GM23338 (cell line): ENCODE results near the gene BICC1. TPM values are rescaled to one million over a fixed set of nuclear protein-coding genes. Genes with fewer than 3 reads are reported as not detected.

ENCODE experiments used
- ATAC-seq: fragments of 200-7000 bp; cut with Tn5 transposase; 3 replicates; pipeline ENCODE4 v1.9.1; 2020
- DNase-seq: peaks from one replicate; pipeline ENCODE4 v3.0.0-alpha.2; 2015; ENCODE audit warnings: low spot score
- H2AFZ ChIP-seq: fragments of 200-600 bp; sonication (generic); 2 replicates; pipeline ENCODE4 v1.8.0; 2016; ENCODE audit warnings: antibody characterized with exemption, mild to moderate bottlenecking, moderate library complexity
- H3F3A ChIP-seq: fragments of 200-600 bp; sonication (generic); replicated peaks from 2 replicates; pipeline ENCODE4 v1.8.0; 2017; ENCODE audit warnings: antibody characterized with exemption, mixed run types, low read depth
- H3K27ac ChIP-seq: fragments of 200-600 bp; sonication (generic); 2 replicates; pipeline ENCODE4 v1.6.1; 2016; ENCODE audit warnings: low read depth
- H3K27me3 ChIP-seq: fragments of 200-600 bp; sonication (generic); 2 replicates; pipeline ENCODE4 v1.8.0; 2016; ENCODE audit warnings: mild to moderate bottlenecking, mixed run types, moderate library complexity; ENCODE audit not compliant: insufficient read depth
- H3K36me3 ChIP-seq: fragments of 200-600 bp; sonication (generic); 2 replicates; pipeline ENCODE4 v1.8.0; 2016; ENCODE audit warnings: mild to moderate bottlenecking; ENCODE audit not compliant: insufficient read depth
- H3K4me1 ChIP-seq: fragments of 200-600 bp; sonication (generic); 2 replicates; pipeline ENCODE4 v1.8.0; 2016; ENCODE audit warnings: mild to moderate bottlenecking, moderate library complexity; ENCODE audit not compliant: insufficient read depth
- H3K4me2 ChIP-seq: fragments of 200-600 bp; sonication (generic); 2 replicates; pipeline ENCODE4 v1.7.1; 2017; ENCODE audit warnings: mixed run types
- H3K4me3 ChIP-seq: fragments of 200-600 bp; sonication (generic); 2 replicates; pipeline ENCODE4 v1.6.1; 2016; ENCODE audit warnings: mixed run types
- H3K79me2 ChIP-seq: fragments of 200-600 bp; sonication (generic); replicated peaks from 2 replicates; pipeline ENCODE4 v1.8.0; 2017; ENCODE audit warnings: mild to moderate bottlenecking; ENCODE audit not compliant: insufficient read depth
- H3K9me2 ChIP-seq: fragments of 200-600 bp; sonication (generic); 2 replicates; pipeline ENCODE4 v1.8.0; 2017; ENCODE audit not compliant: insufficient read depth
- H4K20me1 ChIP-seq: fragments of 200-600 bp; sonication (generic); replicated peaks from 2 replicates; pipeline ENCODE4 v1.8.0; 2017; ENCODE audit warnings: mild to moderate bottlenecking; ENCODE audit not compliant: insufficient read depth
- H3K27ac Mint-ChIP-seq: 2 replicates; pipeline ENCODE4 v1.8.0; 2020; ENCODE audit warnings: inconsistent platforms, mild to moderate bottlenecking, moderate library complexity, mixed read lengths
- H3K27me3 Mint-ChIP-seq: 3 replicates; pipeline ENCODE4 v1.8.0; 2022; ENCODE audit warnings: low read depth, mild to moderate bottlenecking, moderate library complexity, mixed read lengths, inconsistent platforms; ENCODE audit not compliant: insufficient read depth, poor library complexity
- H3K36me3 Mint-ChIP-seq: 3 replicates; pipeline ENCODE4 v1.8.0; 2021; ENCODE audit warnings: low read depth, mild to moderate bottlenecking, inconsistent platforms, moderate library complexity, mixed read lengths
- H3K4me1 Mint-ChIP-seq: 3 replicates; pipeline ENCODE4 v1.8.0; 2020; ENCODE audit warnings: mild to moderate bottlenecking, inconsistent platforms, mixed read lengths
- H3K4me3 Mint-ChIP-seq: 3 replicates; pipeline ENCODE4 v1.8.0; 2021; ENCODE audit warnings: moderate library complexity, mild to moderate bottlenecking, inconsistent platforms, mixed read lengths
- H3K9me3 Mint-ChIP-seq: 3 replicates; pipeline ENCODE4 v1.8.0; 2020; ENCODE audit warnings: moderate library complexity, mild to moderate bottlenecking, inconsistent platforms, mixed read lengths
- CREB1 ChIP-seq: fragments of 250-450 bp; sonication (Bioruptor Pico); IDR thresholded peaks from 2 replicates; pipeline ENCODE4 v1.5.0; 2020; ENCODE audit warnings: low read depth, mild to moderate bottlenecking, moderate library complexity
- EZH2 ChIP-seq: fragments of 200-600 bp; sonication (generic); IDR thresholded peaks from one replicate; pipeline ENCODE4 v1.8.0; 2017; ENCODE audit warnings: antibody characterized with exemption, mild to moderate bottlenecking, low read depth; ENCODE audit not compliant: unreplicated experiment
- EZH2phosphoT487 ChIP-seq: fragments of 200-600 bp; sonication (generic); IDR thresholded peaks from one replicate; pipeline ENCODE4 v1.8.1; 2018; ENCODE audit warnings: antibody characterized with exemption; ENCODE audit not compliant: unreplicated experiment
- JUNB ChIP-seq: IDR thresholded peaks from one replicate; pipeline ENCODE4 v1.6.1; 2016; ENCODE audit warnings: antibody characterized with exemption; ENCODE audit not compliant: unreplicated experiment
- NANOG ChIP-seq: IDR thresholded peaks from 2 replicates; pipeline ENCODE4 v1.6.1; 2016; ENCODE audit warnings: antibody characterized with exemption, borderline replicate concordance
- POLR2AphosphoS5 ChIP-seq: IDR thresholded peaks from 2 replicates; pipeline ENCODE4 v1.6.1; 2016; ENCODE audit warnings: antibody characterized with exemption, low read depth
- STAT1 ChIP-seq: IDR thresholded peaks from one replicate; pipeline ENCODE4 v1.6.1; 2016; ENCODE audit warnings: antibody characterized with exemption; ENCODE audit not compliant: unreplicated experiment
- ZNF114 ChIP-seq: fragments of 250-450 bp; sonication (Bioruptor Pico); IDR thresholded peaks from 2 replicates; pipeline ENCODE4 v1.5.0; 2020; ENCODE audit warnings: mild to moderate bottlenecking, moderate library complexity
- ZNF331 ChIP-seq: fragments of 250-450 bp; sonication (Bioruptor Pico); IDR thresholded peaks from 2 replicates; pipeline ENCODE4 v1.5.0; 2020; ENCODE audit warnings: low read depth, mild to moderate bottlenecking, moderate library complexity
- polyA plus RNA-seq: library from polyadenylated mRNA; unstranded; fragments of >200 nt; fragmentation: Nextera tagmentation; extraction: Ambion mirVana; gene quantifications from 2 replicates; pipeline ENCODE4 v1.2.1, GENCODE V29; 2016
- total RNA-seq: library from RNA; depleted of rRNA; stranded (reverse); fragments of >200 nt; shearing (Covaris generic); gene quantifications from 2 replicates; pipeline ENCODE4 v1.2.3, GENCODE V29; 2014
- TF ChIP-seq, protein P1 (sequence below): fragments of 250-450 bp; sonication (Bioruptor Pico); IDR thresholded peaks from 2 replicates; pipeline ENCODE4 v1.5.0; 2020; ENCODE audit warnings: mild to moderate bottlenecking, moderate library complexity
- TF ChIP-seq, protein P2 (sequence below): IDR thresholded peaks from 2 replicates; pipeline ENCODE4 v1.6.1; 2016; ENCODE audit warnings: antibody characterized with exemption
- TF ChIP-seq, protein P3 (sequence below), 2 experiments: fragments of 200-600 bp in 1 of 2; sonication (generic) in 1 of 2; conservative IDR thresholded peaks; 2 replicates each; pipeline versions ENCODE4 v1.5.1 to v1.6.1; 2016 to 2017; ENCODE audit warnings: antibody characterized with exemption in 2 of 2, low read depth in 2 of 2, mild to moderate bottlenecking in 2 of 2, moderate library complexity in 1 of 2
- TF ChIP-seq, protein P4 (sequence below): IDR thresholded peaks from one replicate; pipeline ENCODE4 v1.6.1; 2018; ENCODE audit warnings: antibody characterized with exemption; ENCODE audit not compliant: unreplicated experiment

Gene BICC1
- total and polyA plus RNA-seq, 2 experiments from 2014 or later: 1.3 to 2.2 TPM

DNA sequence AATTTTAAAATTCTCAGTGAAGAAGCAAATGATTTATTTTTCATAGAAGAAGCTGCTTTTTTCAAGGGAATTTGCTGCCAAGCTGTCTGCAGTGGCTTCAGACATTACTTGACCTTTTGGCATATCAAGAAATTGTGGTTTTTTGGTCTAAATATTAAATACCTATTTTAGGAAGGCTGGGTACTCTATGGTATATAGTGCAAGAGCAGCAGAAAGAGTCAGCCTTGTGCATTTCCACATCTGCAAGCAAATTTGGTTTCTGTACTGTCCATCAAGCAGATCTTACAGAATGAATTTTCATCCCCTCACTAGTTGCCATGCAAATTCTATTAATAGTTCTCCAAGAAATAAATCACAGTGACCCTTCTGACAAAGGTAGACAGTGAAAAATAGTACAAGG lies 222.0 kb downstream of the BICC1 start:
- no peak for ATAC-seq
- H3K4me1 Mint-ChIP-seq: no peaks in the 10 kb centered on the region
- peaks cover 15% of the 10 kb centered on the region for H3K36me3 Mint-ChIP-seq
- no peaks in the 10 kb centered on the region for H3K4me1 ChIP-seq
- DNase-seq: no peak
- H3K27me3 Mint-ChIP-seq: peaks cover 5% of the 10 kb centered on the region
- H2AFZ ChIP-seq: no peak overlapping the region
- H3K27ac Mint-ChIP-seq: no peak overlapping the region
- no peaks in the 10 kb centered on the region for H3K79me2 ChIP-seq
- no peak overlapping the region for H3K4me2 ChIP-seq
- H3K27me3 ChIP-seq: no peaks in the 10 kb centered on the region
- peaks cover 4% of the 10 kb centered on the region; the same call in 1 of the 2 replicates for H3K36me3 ChIP-seq
- peaks cover 26% of the 10 kb centered on the region for H3K9me3 Mint-ChIP-seq
- H4K20me1 ChIP-seq: no peaks in the 10 kb centered on the region
- H3K9me2 ChIP-seq: no peaks in the 10 kb centered on the region
- H3K27ac ChIP-seq: no peak overlapping the region
- TF ChIP-seq POLR2AphosphoS5 (no peak), EZH2phosphoT487 (no peak), ZNF114 (CRISPR knock-in tag) (no peak), JUNB (no peak), NANOG (no peak), STAT1 (no peak), CREB1 (CRISPR knock-in tag) (no peak), EZH2 (no peak), ZNF331 (CRISPR knock-in tag) (no peak)
- TF ChIP-seq, protein P1, sequence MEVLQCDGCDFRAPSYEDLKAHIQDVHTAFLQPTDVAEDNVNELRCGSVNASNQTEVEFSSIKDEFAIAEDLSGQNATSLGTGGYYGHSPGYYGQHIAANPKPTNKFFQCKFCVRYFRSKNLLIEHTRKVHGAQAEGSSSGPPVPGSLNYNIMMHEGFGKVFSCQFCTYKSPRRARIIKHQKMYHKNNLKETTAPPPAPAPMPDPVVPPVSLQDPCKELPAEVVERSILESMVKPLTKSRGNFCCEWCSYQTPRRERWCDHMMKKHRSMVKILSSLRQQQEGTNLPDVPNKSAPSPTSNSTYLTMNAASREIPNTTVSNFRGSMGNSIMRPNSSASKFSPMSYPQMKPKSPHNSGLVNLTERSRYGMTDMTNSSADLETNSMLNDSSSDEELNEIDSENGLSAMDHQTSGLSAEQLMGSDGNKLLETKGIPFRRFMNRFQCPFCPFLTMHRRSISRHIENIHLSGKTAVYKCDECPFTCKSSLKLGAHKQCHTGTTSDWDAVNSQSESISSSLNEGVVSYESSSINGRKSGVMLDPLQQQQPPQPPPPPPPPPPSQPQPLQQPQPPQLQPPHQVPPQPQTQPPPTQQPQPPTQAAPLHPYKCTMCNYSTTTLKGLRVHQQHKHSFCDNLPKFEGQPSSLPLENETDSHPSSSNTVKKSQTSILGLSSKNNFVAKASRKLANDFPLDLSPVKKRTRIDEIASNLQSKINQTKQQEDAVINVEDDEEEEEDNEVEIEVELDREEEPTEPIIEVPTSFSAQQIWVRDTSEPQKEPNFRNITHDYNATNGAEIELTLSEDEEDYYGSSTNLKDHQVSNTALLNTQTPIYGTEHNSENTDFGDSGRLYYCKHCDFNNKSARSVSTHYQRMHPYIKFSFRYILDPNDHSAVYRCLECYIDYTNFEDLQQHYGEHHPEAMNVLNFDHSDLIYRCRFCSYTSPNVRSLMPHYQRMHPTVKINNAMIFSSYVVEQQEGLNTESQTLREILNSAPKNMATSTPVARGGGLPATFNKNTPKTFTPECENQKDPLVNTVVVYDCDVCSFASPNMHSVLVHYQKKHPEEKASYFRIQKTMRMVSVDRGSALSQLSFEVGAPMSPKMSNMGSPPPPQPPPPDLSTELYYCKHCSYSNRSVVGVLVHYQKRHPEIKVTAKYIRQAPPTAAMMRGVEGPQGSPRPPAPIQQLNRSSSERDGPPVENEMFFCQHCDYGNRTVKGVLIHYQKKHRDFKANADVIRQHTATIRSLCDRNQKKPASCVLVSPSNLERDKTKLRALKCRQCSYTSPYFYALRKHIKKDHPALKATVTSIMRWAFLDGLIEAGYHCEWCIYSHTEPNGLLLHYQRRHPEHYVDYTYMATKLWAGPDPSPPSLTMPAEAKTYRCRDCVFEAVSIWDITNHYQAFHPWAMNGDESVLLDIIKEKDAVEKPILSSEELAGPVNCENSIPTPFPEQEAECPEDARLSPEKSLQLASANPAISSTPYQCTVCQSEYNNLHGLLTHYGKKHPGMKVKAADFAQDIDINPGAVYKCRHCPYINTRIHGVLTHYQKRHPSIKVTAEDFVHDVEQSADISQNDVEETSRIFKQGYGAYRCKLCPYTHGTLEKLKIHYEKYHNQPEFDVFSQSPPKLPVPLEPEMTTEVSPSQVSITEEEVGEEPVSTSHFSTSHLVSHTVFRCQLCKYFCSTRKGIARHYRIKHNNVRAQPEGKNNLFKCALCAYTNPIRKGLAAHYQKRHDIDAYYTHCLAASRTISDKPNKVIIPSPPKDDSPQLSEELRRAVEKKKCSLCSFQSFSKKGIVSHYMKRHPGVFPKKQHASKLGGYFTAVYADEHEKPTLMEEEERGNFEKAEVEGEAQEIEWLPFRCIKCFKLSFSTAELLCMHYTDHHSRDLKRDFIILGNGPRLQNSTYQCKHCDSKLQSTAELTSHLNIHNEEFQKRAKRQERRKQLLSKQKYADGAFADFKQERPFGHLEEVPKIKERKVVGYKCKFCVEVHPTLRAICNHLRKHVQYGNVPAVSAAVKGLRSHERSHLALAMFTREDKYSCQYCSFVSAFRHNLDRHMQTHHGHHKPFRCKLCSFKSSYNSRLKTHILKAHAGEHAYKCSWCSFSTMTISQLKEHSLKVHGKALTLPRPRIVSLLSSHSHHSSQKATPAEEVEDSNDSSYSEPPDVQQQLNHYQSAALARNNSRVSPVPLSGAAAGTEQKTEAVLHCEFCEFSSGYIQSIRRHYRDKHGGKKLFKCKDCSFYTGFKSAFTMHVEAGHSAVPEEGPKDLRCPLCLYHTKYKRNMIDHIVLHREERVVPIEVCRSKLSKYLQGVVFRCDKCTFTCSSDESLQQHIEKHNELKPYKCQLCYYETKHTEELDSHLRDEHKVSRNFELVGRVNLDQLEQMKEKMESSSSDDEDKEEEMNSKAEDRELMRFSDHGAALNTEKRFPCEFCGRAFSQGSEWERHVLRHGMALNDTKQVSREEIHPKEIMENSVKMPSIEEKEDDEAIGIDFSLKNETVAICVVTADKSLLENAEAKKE (CRISPR knock-in tag): no peak
- TF ChIP-seq, protein P2, sequence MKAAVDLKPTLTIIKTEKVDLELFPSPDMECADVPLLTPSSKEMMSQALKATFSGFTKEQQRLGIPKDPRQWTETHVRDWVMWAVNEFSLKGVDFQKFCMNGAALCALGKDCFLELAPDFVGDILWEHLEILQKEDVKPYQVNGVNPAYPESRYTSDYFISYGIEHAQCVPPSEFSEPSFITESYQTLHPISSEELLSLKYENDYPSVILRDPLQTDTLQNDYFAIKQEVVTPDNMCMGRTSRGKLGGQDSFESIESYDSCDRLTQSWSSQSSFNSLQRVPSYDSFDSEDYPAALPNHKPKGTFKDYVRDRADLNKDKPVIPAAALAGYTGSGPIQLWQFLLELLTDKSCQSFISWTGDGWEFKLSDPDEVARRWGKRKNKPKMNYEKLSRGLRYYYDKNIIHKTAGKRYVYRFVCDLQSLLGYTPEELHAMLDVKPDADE: no peak
- TF ChIP-seq, protein P3, sequence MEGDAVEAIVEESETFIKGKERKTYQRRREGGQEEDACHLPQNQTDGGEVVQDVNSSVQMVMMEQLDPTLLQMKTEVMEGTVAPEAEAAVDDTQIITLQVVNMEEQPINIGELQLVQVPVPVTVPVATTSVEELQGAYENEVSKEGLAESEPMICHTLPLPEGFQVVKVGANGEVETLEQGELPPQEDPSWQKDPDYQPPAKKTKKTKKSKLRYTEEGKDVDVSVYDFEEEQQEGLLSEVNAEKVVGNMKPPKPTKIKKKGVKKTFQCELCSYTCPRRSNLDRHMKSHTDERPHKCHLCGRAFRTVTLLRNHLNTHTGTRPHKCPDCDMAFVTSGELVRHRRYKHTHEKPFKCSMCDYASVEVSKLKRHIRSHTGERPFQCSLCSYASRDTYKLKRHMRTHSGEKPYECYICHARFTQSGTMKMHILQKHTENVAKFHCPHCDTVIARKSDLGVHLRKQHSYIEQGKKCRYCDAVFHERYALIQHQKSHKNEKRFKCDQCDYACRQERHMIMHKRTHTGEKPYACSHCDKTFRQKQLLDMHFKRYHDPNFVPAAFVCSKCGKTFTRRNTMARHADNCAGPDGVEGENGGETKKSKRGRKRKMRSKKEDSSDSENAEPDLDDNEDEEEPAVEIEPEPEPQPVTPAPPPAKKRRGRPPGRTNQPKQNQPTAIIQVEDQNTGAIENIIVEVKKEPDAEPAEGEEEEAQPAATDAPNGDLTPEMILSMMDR (conservative IDR thresholded peaks at IDR 0.05; ENCODE audit: low read depth in 2 of 2): no peak
- TF ChIP-seq, protein P4, sequence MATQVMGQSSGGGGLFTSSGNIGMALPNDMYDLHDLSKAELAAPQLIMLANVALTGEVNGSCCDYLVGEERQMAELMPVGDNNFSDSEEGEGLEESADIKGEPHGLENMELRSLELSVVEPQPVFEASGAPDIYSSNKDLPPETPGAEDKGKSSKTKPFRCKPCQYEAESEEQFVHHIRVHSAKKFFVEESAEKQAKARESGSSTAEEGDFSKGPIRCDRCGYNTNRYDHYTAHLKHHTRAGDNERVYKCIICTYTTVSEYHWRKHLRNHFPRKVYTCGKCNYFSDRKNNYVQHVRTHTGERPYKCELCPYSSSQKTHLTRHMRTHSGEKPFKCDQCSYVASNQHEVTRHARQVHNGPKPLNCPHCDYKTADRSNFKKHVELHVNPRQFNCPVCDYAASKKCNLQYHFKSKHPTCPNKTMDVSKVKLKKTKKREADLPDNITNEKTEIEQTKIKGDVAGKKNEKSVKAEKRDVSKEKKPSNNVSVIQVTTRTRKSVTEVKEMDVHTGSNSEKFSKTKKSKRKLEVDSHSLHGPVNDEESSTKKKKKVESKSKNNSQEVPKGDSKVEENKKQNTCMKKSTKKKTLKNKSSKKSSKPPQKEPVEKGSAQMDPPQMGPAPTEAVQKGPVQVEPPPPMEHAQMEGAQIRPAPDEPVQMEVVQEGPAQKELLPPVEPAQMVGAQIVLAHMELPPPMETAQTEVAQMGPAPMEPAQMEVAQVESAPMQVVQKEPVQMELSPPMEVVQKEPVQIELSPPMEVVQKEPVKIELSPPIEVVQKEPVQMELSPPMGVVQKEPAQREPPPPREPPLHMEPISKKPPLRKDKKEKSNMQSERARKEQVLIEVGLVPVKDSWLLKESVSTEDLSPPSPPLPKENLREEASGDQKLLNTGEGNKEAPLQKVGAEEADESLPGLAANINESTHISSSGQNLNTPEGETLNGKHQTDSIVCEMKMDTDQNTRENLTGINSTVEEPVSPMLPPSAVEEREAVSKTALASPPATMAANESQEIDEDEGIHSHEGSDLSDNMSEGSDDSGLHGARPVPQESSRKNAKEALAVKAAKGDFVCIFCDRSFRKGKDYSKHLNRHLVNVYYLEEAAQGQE: no peak
- no peaks in the 10 kb centered on the region for H3F3A ChIP-seq
- no peak overlapping the region for H3K4me3 Mint-ChIP-seq
- H3K4me3 ChIP-seq: no peak overlapping the region
